Measurements from ENCODE around the gene CFAP141. TPM values are rescaled to one million over a fixed set of nuclear protein-coding genes. Genes with fewer than 3 reads are reported as not detected.

The CFAP141 gene
- total RNA-seq, 4 donors from 2014 or later = not detected

- in situ Hi-C loops (cut with MboI; ENCODE audit: low pct_ligation_motif_present in 1 of 4, low pct_unique_long_range_greater_than_20kb in 1 of 4, low sequenced_read_pairs in 3 of 4) = no loop called here
- Histone ChIP-seq H3K9me3 (no peaks in the 10 kb centered on the region), H3K4me3 (no peak overlapping the region), H3K4me1 (peaks cover 0 to 27% (median 0%) of the 10 kb centered on the region in 4 donors), H3K27ac (no peak overlapping the region), H3K27me3 (no peaks in the 10 kb centered on the region), H3K36me3 (peaks cover 0 to 24% (median 9%) of the 10 kb centered on the region in 4 donors)
- 97% methylated on average over 5 to 6 of the region's 6 CpGs for WGBS, 2 donors (ENCODE audit: low coverage in 1 of 2)
- DNase-seq = no peak
- intact Hi-C loops (cut with DNase I; ENCODE audit: low total_unique reads) = no loop called here
- TF ChIP-seq POLR2AphosphoS5 (IDR thresholded peaks at IDR 0.05) (no peak), CTCF (IDR thresholded peaks at IDR 0.05) (no peak), POLR2A (IDR thresholded peaks at IDR 0.05) (no peak), EP300 (IDR thresholded peaks at IDR 0.05; ENCODE audit: low read depth) (no peak)
Observed at GRCh38 chr1:154154053-154154452, 52.1 kb downstream of the CFAP141 start.

- TF ChIP-seq CTCF (IDR thresholded peaks at IDR 0.05) (no peak), EP300 (IDR thresholded peaks at IDR 0.05; ENCODE audit: low read depth) (no peak), POLR2AphosphoS5 (IDR thresholded peaks at IDR 0.05) (no peak), POLR2A (IDR thresholded peaks at IDR 0.05) (no peak)
- DNase-seq = no peak
- H3K27me3 ChIP-seq = no peaks in the 10 kb centered on the region
- no peak overlapping the region for H3K4me3 ChIP-seq
- peaks cover 0 to 8% (median 0%) of the 10 kb centered on the region in 4 donors for H3K36me3 ChIP-seq
- in situ Hi-C loops (cut with MboI; ENCODE audit: low pct_ligation_motif_present in 1 of 4, low pct_unique_long_range_greater_than_20kb in 1 of 4, low sequenced_read_pairs in 3 of 4) = no loop called here
- H3K4me1 ChIP-seq = peaks cover 0 to 9% (median 0%) of the 10 kb centered on the region in 4 donors
- no peak overlapping the region for H3K27ac ChIP-seq
- intact Hi-C loops (cut with DNase I; ENCODE audit: low total_unique reads) = no loop called here
- H3K9me3 ChIP-seq = no peaks in the 10 kb centered on the region
Observed at GRCh38 chr1:154151311-154151710, 54.8 kb downstream of the CFAP141 start.

Small RNA genes lying within 50 kb of the gene (small RNA-seq; reads per million reads assigned to genes)
- 0.12 to 1.3 (median 0.45) reads per million in 4 donors for gene MIR190B

Other genes with a start within 250 kb of the CFAP141 start
- gene CRTC2, start 247.7 kb downstream of the CFAP141 start, total RNA-seq = 10 to 100 TPM; 13.3 to 32.5 (median 21.4) TPM
- gene SLC39A1, start 242.8 kb downstream of the CFAP141 start, total RNA-seq = 10 to 100 TPM; 19.9 to 80.0 (median 47.1) TPM
- gene CREB3L4, start 238.4 kb downstream of the CFAP141 start, total RNA-seq = 10 to 100 TPM in 2 of 4 donors, 1 to 10 TPM in 2; 2.2 to 18.7 (median 11.6) TPM
- 100 to 1,000 TPM in 3 of 4 donors, 10 to 100 TPM in 1; 88.8 to 303 (median 280) TPM for gene JTB, start 228.7 kb downstream of the CFAP141 start, total RNA-seq
- gene RAB13, start 220.0 kb downstream of the CFAP141 start, total RNA-seq = 10 to 100 TPM in 2 of 4 donors, 1 to 10 TPM in 2; 4.0 to 27.9 (median 15.4) TPM
- 1,000 to 10,000 TPM in 2 of 4 donors, 100 to 1,000 TPM in 2; 222 to 1,839 (median 900) TPM for gene RPS27, start 215.6 kb downstream of the CFAP141 start, total RNA-seq
- not detected for gene NUP210L, start 51.3 kb downstream of the CFAP141 start, total RNA-seq
- 100 to 1,000 TPM; 208 to 434 (median 324) TPM for gene TPM3, start 14.2 kb downstream of the CFAP141 start, total RNA-seq
- 10 to 100 TPM; 42.4 to 62.0 (median 50.6) TPM for gene UBAP2L, start 14.6 kb upstream of the CFAP141 start, total RNA-seq
- 10 to 100 TPM; 44.5 to 87.1 (median 74.1) TPM for gene HAX1, start 66.3 kb upstream of the CFAP141 start, total RNA-seq
- gene AQP10, start 114.8 kb upstream of the CFAP141 start, total RNA-seq = not detected
- gene ATP8B2, start 119.2 kb upstream of the CFAP141 start, total RNA-seq = 10 to 100 TPM in 3 of 4 donors, 1 to 10 TPM in 1; 6.0 to 78.6 (median 24.9) TPM
- 100 to 1,000 TPM in 1 of 4 donors, 10 to 100 TPM in 3; 10.7 to 107 (median 77.3) TPM for gene IL6R, start 199.0 kb upstream of the CFAP141 start, total RNA-seq